Endothelial cell of umbilical vein (primary cell): ENCODE measurements around the gene TUSC7. TPM values are rescaled to one million over a fixed set of nuclear protein-coding genes. Genes with fewer than 3 reads are reported as not detected.

Experiments
- BruUV-seq: library from RNA; stranded (reverse); fragments of 400-500 nt; replicated peaks from 2 replicates; lab custom pipeline; 2021; lab: Mats Ljungman, UMichigan
- CTCF ChIA-PET: fragments of 300-600, 350-600 bp; sonication (Branson Sonifier 250); formaldehyde crosslinking; loops from one replicate; lab custom pipeline; 2021; ENCODE audit warnings: antibody characterized with exemption, inconsistent platforms; lab: Charles Lee
- POLR2A ChIA-PET: fragments of 300-600, 350-600 bp; sonication (Branson Sonifier 250); formaldehyde crosslinking; loops from one replicate; lab custom pipeline; 2021; ENCODE audit warnings: antibody characterized with exemption, inconsistent platforms; lab: Charles Lee
- DNase-seq: peaks from one replicate; pipeline ENCODE4 v3.0.0-alpha.2; 2011; ENCODE audit warnings: low read depth, low spot score
- FAIRE-seq: peaks from 2 replicates; lab custom pipeline; 2011; peaks lifted over from hg19 to GRCh38; lab: Jason Lieb, UNC
- H2AFZ ChIP-seq: 2 replicates; pipeline ENCODE4 v1.6.0; 2012; ENCODE audit warnings: low read depth, low read length, control low read depth, inconsistent platforms
- H3K27ac ChIP-seq: 2 replicates; pipeline ENCODE4 v1.5.1; 2011; ENCODE audit warnings: low read depth, mild to moderate bottlenecking, control low read depth, low read length, moderate library complexity; ENCODE audit not compliant: insufficient read depth
- H3K27me3 ChIP-seq, 2 experiments: 2 replicates each; pipeline versions ENCODE4 v1.6.0 to v1.6.1; 2011; ENCODE audit warnings: low read length in 2 of 2, mixed read lengths in 1 of 2; ENCODE audit not compliant: control insufficient read depth in 2 of 2, insufficient read depth in 2 of 2
- H3K36me3 ChIP-seq, 2 experiments: 2 replicates in 1 of 2; 3 replicates in 1 of 2; pipeline ENCODE4 v1.5.1; 2011; ENCODE audit warnings: low read length in 2 of 2, mild to moderate bottlenecking in 1 of 2, moderate library complexity in 1 of 2; ENCODE audit not compliant: control insufficient read depth in 2 of 2, insufficient read depth in 2 of 2; ENCODE audit errors: extremely low read depth in 1 of 2
- H3K4me1 ChIP-seq: 3 replicates; pipeline ENCODE4 v1.5.1; 2011; ENCODE audit warnings: mild to moderate bottlenecking, low read length; ENCODE audit not compliant: control insufficient read depth, insufficient read depth; ENCODE audit errors: extremely low read depth
- H3K4me2 ChIP-seq: 2 replicates; pipeline ENCODE4 v1.6.1; 2011; ENCODE audit warnings: low read length, control low read depth, mixed read lengths; ENCODE audit not compliant: insufficient read depth
- H3K4me3 ChIP-seq, 3 experiments: fragments of 200-600 bp in 1 of 3; sonication (generic), shearing (Covaris generic) in 1 of 3; replicated peaks in 1 of 3; 2 replicates each; pipeline ENCODE4 v1.5.1; 2011 to 2016; ENCODE audit warnings: control low read depth in 3 of 3, low read length in 3 of 3, mild to moderate bottlenecking in 2 of 3, inconsistent platforms in 1 of 3, low read depth in 1 of 3, moderate library complexity in 1 of 3; ENCODE audit not compliant: insufficient read depth in 1 of 3
- H3K79me2 ChIP-seq: 2 replicates; pipeline ENCODE4 v1.6.0; 2012; ENCODE audit warnings: low read length, inconsistent platforms; ENCODE audit not compliant: control insufficient read depth, insufficient read depth
- H3K9ac ChIP-seq: replicated peaks from 2 replicates; pipeline ENCODE3; 2011; ENCODE audit warnings: low read length, control low read depth; ENCODE audit not compliant: insufficient read depth; ENCODE audit errors: extremely low read depth
- H3K9me1 ChIP-seq: replicated peaks from 3 replicates; pipeline ENCODE4 v1.6.0; 2011; ENCODE audit warnings: mild to moderate bottlenecking, low read length; ENCODE audit not compliant: control insufficient read depth, insufficient read depth; ENCODE audit errors: extremely low read depth
- H3K9me3 ChIP-seq: replicated peaks from 2 replicates; pipeline ENCODE4 v1.5.1; 2012; ENCODE audit warnings: low read length, inconsistent platforms; ENCODE audit not compliant: control insufficient read depth, insufficient read depth
- H4K20me1 ChIP-seq: replicated peaks from 2 replicates; pipeline ENCODE3; 2011; ENCODE audit warnings: mild to moderate bottlenecking, low read length; ENCODE audit not compliant: control insufficient read depth, insufficient read depth; ENCODE audit errors: extremely low read depth
- EZH2 ChIP-seq: IDR thresholded peaks from 2 replicates; pipeline ENCODE4 v1.6.1; 2012; ENCODE audit warnings: borderline replicate concordance, low read depth, mild to moderate bottlenecking, moderate library complexity, low read length, inconsistent platforms; ENCODE audit not compliant: severe bottlenecking
- FOS ChIP-seq: IDR thresholded peaks from 2 replicates; pipeline ENCODE4 v1.6.1; 2011; ENCODE audit warnings: mild to moderate bottlenecking, low read length, moderate library complexity, borderline replicate concordance; ENCODE audit not compliant: insufficient read depth
- GATA2 ChIP-seq: IDR thresholded peaks from 2 replicates; pipeline ENCODE4 v1.7.0; 2011; ENCODE audit warnings: low read depth, mild to moderate bottlenecking, moderate library complexity, mixed read lengths, low read length; ENCODE audit not compliant: insufficient read length, insufficient read depth
- JUN ChIP-seq: IDR thresholded peaks from 2 replicates; pipeline ENCODE4 v1.6.1; 2011; ENCODE audit warnings: borderline replicate concordance, low read depth; ENCODE audit not compliant: insufficient read length, insufficient read depth
- MYC ChIP-seq: IDR thresholded peaks from one replicate; pipeline ENCODE4 v1.6.1; 2011; ENCODE audit warnings: mild to moderate bottlenecking, low read depth, low read length
- POLR2A ChIP-seq: IDR thresholded peaks from 2 replicates; pipeline ENCODE4 v1.6.1; 2012; ENCODE audit warnings: low read depth, mild to moderate bottlenecking, control low read depth, low read length
- POLR2AphosphoS5 ChIP-seq: IDR thresholded peaks from 2 replicates; pipeline ENCODE4 v1.6.1; 2012; ENCODE audit warnings: low read depth, mild to moderate bottlenecking, control low read depth, low read length, moderate library complexity; ENCODE audit not compliant: insufficient read depth
- dilution Hi-C: fragments of 300-500 bp; cut with MboI; formaldehyde crosslinking; loops from one replicate; pipeline ENCODE4 v1.15.0; 2019; ENCODE audit warnings: low sequenced_read_pairs; ENCODE audit not compliant: extremely low pct_ligation_motif_present
- intact Hi-C: fragments of 100-400 bp; cut with micrococcal nuclease; formaldehyde crosslinking; loops from one replicate; pipeline ENCODE4 v1.10.0; 2022
- polyA plus RNA-seq, 4 experiments: library from polyadenylated mRNA; depleted of rRNA in 3 of 4; stranded (reverse) in 3 of 4; unstranded in 1 of 4; fragments of >200 nt; gene quantifications; 2 replicates each; pipeline versions ENCODE4 v1.2.1 to v1.2.3, GENCODE V29; 2011 to 2012; ENCODE audit warnings: missing spikeins in 1 of 4
- total RNA-seq: library from RNA; stranded (reverse); gene quantifications from 2 replicates; pipeline ENCODE4 v1.2.3, GENCODE V29; 2021
- TF ChIP-seq, protein P1 (sequence below): IDR thresholded peaks from 2 replicates; pipeline ENCODE4 v1.6.1; 2011; ENCODE audit not compliant: insufficient read depth, insufficient read length
- TF ChIP-seq, protein P2 (sequence below), 2 donors: IDR thresholded peaks; 1 replicate in 1 of 2; 2 replicates in 1 of 2; pipeline ENCODE4 v1.5.1; 2011; ENCODE audit warnings: low read length in 2 of 2, mild to moderate bottlenecking in 2 of 2, moderate library complexity in 2 of 2, control low read depth in 1 of 2, inconsistent platforms in 1 of 2, low read depth in 1 of 2; ENCODE audit not compliant: insufficient read depth in 1 of 2; ENCODE audit errors: extremely low read depth in 1 of 2

Gene TUSC7
- total and polyA plus RNA-seq, 2 donors (not counting 3 experiments of a cell fraction or from before 2014, with no cell fraction given): not detected

DNA sequence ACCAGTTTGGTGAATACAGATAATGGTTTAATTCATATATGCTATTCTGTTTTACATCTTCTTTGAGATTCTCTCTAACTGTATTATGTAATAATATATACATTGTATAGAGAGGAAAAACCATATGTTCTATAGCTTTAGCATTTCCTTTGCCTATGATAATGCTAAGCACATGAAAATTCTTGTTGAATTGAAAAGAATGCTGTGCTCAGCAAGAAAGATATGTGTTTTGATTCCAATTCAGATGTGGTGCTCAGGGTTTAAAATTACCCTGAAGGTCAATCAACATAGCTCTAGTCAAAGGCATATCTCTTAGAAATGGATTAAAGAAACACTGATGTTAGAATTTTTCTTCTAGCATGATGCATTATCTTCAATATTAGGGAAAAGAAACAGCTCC lies 8.5 kb upstream of the TUSC7 start:
- POLR2A ChIA-PET: no interaction called here
- TF ChIP-seq FOS (no peak), POLR2A (no peak), GATA2 (no peak), POLR2AphosphoS5 (no peak), MYC (no peak), JUN (no peak), EZH2 (no peak)
- TF ChIP-seq, protein P1, sequence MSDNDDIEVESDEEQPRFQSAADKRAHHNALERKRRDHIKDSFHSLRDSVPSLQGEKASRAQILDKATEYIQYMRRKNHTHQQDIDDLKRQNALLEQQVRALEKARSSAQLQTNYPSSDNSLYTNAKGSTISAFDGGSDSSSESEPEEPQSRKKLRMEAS: no peak
- TF ChIP-seq, protein P2, sequence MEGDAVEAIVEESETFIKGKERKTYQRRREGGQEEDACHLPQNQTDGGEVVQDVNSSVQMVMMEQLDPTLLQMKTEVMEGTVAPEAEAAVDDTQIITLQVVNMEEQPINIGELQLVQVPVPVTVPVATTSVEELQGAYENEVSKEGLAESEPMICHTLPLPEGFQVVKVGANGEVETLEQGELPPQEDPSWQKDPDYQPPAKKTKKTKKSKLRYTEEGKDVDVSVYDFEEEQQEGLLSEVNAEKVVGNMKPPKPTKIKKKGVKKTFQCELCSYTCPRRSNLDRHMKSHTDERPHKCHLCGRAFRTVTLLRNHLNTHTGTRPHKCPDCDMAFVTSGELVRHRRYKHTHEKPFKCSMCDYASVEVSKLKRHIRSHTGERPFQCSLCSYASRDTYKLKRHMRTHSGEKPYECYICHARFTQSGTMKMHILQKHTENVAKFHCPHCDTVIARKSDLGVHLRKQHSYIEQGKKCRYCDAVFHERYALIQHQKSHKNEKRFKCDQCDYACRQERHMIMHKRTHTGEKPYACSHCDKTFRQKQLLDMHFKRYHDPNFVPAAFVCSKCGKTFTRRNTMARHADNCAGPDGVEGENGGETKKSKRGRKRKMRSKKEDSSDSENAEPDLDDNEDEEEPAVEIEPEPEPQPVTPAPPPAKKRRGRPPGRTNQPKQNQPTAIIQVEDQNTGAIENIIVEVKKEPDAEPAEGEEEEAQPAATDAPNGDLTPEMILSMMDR (IDR thresholded peaks at IDR 0.05; ENCODE audit: extremely low read depth in 1 of 2, insufficient read depth in 1 of 2, low read depth in 1 of 2, low read length in 2 of 2): no peak
- Histone ChIP-seq H3K36me3 (no peaks in the 10 kb centered on the region), H3K27ac (no peak overlapping the region), H3K9me1 (no peaks in the 10 kb centered on the region), H3K9me3 (peaks cover 2% of the 10 kb centered on the region), H3K4me1 (no peaks in the 10 kb centered on the region), H3K4me2 (no peak overlapping the region), H4K20me1 (no peaks in the 10 kb centered on the region), H3K27me3 (no peaks in the 10 kb centered on the region), H2AFZ (no peak overlapping the region), H3K4me3 (no peak overlapping the region), H3K79me2 (no peaks in the 10 kb centered on the region), H3K9ac (no peak overlapping the region)
- CTCF ChIA-PET: no interaction called here
- DNase-seq (no peak), FAIRE-seq (no peak)
- intact Hi-C loops: no loop called here
- no TSS peak for BruUV-seq
- dilution Hi-C loops: no loop called here
